DMS 273 (cell line): Measurements from ENCODE around the gene SECTM1.
"Not testable (repeated sequence)": the region's sequence is repeated elsewhere in the genome, so short reads cannot be mapped to it uniquely, and the experiment has no call there.

Experiments used
- DNase-seq: peaks from one replicate; lab custom pipeline; 2025; ENCODE audit not compliant: unreplicated experiment; lab: John Stamatoyannopoulos, UW

SECTM1 gene

DNA sequence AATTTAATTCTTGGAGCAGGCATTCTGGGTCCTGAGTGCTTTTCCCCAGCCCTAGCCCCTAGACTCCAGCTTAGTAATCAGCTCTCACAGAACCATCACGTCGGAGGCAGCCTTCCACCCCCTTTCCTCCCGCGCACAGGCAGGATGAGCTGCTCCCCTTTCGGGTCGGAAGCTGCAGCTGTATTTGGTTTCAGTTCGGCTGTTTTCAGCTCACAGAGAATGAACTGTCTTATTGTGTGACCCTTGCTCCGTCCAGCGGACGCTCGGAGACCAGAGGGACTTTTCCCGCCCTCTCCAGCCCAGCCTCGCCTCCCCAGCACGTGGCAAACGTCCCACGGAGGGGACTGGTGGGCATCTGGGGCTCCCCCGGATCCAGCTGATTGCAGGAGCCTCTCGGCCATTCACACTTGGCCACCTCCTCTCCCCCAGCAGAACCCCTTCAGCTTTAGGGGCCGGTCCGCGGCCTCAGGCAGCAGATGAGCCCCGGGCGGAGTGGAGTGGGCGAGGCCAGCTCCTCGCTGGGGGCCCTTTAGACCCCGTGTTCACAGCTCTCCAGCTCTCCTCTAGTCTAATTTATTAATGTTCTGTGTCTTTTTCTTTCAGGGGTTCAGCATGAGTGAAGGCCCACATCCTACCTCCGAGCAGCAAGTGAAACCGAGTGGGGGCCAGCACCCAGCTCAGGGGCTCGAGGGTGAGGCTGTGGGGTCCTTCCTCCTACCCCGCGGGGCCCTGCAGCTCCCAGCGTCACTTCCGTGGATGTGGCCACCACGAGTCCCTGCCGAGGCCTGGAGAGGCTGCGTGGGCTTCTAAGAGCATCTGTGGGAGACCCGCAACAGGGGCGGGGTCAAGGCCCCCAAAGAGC lies 37.1 kb upstream of the SECTM1 start:
- DNase-seq, result no peak

DNA sequence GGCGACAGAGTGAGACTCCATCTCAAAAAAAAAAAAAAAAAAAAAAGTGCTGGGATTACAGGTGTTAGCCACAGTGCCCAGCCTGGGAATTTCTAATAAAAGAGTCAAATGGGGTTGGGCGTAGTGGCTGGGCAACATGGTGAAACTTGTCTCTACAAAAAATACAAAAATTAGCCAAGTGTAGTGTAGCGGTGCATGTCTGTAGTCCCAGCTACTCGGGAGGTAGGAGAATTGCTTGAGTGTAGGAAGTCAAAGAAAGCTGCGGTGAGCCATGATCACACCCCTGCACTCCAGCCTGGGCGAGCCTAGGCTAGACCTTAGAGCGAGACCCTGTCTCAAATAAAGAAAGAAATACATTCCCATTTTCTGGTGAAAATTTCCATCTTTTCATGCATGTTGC lies 35.6 kb upstream of the SECTM1 start:
- DNase-seq, result no peak

DNA sequence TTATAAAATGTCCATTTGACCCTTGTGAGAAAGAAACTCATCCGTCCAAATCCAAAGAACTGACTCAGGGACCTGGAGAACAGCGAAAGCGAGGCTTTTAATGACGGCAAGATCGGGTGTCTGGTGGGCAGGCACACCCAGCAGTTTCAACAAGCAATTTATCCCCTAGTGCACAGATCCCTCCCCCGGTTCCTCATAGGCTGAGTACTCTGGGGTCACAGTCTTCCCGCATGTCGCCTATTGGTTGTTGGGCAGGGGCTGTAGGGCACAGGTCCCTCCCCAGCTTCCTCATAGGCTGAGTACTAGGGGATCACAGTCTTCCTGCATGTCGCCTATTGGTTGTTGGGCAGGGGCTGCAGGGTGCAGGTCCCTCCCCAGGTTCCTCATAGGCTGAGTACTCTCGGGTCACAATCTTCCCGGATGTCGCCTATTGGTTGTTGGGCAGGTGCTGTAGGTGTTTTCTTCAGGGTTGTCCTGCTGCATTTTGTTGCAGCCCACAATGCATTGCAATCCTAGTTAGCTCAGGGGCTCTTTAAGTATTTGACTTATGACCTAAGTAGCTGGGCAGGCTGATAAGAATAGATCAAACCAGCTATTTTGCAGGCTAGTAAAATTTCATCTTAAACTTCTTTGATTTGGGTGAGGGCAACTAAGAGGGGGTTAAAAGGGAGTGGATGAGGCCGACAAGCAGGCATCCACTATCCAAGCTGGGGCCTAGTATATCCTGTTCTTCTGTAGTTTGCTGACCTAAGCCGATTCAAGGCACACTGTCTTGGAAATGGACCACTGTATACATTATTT lies 34.4 kb upstream of the SECTM1 start:
- DNase-seq, result peak; percentile 55

DNA sequence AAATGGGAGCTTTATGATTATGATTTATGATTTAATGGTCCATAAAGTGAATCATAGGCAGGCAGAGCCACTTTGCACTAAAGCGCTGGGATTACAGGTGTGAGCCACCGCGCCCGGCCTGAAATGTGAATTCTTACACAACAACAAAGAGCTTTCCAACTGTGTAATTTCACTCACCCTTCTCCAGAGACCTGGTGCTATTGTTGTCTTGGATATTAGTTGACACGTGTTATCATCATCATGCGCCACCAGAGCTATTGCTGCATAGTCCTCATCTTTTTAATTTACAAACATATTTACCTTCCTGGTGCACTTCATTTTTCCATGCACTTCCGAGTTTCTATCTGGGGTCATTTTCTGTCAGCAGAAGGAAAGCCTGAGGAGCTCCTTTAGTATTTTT lies 33.2 kb upstream of the SECTM1 start:
- DNase-seq, result no peak

DNA sequence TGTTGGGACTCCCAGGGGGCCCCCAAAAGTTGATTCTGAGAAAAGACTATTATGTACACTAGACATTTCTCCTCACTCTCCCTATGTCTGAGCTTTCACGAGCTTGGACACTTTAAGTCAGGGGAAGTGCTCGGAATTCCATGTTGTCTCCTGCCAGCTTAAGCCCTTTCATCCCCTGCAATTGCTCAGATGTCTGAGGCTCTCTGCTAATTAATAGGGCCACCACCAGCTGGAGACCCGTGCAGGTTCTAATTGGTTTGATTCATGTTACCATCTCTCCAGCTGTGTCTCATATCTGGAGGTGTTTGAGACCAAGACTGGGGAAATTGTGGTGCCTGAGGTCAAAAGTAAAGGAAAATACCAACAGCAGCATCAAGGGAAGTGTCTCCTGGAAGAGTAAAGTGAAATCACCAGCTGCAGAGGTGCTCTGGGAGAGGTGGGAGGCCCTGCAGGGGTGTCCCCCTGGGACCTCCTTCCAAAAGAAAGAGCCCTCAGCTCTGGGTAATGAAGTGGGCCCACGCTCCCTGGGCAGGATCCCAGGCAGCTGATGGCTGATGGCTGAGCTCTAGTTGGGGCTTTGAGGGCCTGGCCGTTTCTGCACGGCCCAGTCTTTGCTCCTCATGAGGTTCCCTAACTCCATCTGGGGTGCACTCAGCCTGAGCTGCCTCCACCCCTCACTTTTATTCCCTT lies 32.2 kb upstream of the SECTM1 start:
- DNase-seq, result peak; percentile 30

DNA sequence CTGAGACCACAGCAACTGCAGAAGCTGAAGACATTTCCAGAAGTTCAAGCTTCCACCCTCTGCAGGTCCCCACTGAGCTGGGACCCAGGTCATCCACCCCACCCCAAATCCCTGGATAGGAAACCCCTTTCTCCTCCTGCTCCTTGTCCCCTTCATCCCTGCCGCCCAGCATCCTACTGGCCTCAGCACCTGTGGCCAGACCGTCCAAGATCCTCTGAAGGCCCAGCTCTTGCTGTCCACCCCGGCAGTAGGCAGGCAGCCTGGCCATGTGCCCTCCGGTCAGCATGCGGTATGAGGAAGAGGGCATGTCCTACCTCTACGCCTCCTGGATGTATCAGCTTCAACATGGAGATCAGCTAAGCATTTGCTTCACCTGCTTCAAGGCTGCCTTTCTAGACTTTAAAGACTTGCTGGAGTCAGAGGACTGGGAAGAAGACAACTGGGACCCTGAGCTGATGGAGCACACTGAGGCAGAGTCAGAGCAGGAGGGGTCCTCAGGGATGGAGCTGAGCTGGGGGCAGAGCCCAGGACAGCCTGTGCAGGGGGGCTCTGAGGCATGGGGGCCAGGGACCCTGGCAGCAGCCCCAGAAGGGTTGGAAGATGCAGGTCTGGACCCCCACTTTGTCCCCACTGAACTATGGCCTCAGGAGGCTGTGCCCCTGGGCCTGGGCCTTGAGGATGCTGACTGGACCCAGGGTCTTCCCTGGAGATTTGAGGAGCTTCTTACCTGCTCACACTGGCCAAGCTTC lies 28.5 kb upstream of the SECTM1 start:
- no peak for DNase-seq

DNA sequence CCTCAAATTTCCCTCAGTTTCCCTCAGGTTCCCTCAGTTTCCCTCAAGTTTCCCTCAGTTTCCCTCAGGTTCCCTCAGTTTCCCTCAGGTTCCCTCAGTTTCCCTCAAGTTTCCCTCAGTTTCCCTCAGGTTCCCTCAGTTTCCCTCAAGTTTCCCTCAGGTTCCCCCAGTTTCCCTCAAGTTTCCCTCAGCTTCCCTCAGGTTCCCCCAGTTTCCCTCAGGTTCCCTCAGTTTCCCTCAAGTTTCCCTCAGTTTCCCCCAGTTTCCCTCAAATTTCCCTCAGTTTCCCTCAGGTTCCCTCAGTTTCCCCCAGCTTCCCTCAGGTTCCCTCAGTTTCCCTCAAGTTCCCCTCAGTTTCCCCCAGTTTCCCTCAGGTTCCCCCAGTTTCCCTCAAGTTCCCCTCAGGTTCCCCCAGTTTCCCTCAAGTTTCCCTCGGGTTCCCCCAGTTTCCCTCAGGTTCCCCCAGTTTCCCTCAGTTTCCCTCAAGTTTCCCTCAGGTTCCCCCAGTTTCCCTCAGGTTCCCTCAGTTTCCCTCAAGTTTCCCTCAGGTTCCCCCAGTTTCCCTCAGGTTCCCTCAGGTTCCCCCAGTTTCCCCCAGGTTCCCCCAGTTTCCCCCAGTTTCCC lies 26.0 kb upstream of the SECTM1 start:
- not testable (repeated sequence) for DNase-seq

DNA sequence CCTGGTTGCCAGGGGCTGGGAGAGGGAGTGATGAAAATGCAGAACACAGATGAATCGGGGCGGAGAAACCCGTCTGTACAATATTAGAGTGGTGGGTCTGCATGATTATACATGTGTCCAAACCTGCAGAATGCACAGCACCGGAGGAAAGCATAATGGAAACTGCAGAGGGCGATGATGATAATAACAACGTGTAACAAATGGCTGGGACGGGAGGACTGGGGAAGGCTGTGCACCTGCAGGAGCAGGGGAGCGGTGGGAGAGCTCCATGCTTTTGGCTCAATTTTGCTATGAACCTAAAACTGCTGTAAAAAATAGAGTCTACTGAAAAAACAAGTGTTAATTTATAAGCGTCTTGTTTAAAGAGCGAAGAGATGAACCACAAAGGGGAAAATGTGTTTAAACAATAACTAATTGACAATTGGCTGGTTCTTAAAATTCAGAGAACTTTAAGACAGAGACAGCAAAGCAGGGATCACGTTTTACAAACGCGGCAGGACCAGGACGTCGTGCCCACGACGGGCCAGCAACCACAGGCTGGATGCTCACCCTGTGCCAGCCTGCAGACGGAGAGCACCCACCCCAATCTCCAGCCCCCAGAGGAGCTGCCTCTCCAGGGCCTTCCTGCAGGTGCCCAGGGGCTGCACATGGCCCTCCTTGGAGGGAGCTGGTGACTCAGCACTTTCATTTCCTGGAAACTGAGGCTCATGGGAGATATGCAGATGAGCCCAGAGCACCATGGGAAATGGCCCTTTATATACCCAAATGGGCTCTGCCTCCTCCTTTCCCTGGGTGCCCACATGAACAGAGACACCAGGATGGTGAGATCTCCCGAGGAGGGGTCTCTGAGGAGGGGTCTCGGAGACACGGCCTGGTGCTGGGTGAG lies 25.1 kb upstream of the SECTM1 start, which contains the start of gene TEX19:
TSS of gene TEX19 (plus strand) at position 783 of the 886 bp plus-strand sequence. CDS start 2,904 bp downstream, outside the sequence.
- peak; percentile 70 for DNase-seq

DNA sequence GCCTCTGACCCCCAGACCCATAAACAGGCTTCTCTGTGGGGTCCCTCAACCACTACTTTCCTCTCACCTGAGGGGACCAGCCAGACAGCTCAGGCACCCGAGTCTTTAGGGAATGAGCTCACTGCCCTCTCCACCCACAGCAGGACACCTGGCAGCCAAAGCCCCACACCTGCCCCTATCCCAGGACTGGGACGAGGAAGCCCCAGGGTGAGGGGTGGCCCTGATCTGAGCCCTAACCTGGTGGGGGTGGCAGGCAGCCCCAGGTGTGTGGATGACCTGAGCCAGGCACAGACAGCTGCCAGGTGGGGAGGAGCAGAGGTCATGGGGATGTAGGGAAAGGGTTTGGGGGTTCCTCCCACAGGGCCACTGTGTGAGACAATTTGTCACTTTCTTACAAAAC lies 23.8 kb upstream of the SECTM1 start:
- DNase-seq, result no peak

DNA sequence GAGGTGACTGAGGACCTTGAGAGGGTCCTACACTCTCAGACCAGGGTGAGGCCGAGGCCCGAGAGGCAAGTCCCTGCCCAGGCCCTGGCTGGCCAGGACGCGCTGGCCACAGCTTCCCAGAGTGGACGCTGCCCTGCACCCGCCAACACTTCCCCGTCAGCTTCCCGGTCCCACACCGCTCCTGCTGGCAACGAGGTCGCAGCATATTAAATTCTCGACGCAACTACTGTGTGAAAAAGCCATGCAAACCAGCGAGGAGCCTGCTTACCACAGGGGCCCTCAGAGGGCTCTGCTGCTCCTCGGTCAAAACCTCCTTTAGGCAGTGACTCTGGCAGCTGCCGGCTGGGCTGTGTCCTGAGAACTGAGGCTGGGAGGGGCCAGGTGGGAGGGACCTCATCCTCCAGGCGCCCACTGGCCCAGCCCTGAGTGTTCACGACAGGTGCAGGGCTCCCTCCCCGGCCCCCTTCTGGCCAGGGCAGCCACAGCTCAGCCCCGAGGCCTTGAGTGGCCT lies 23.3 kb upstream of the SECTM1 start:
- DNase-seq, result peak; percentile 33

DNA sequence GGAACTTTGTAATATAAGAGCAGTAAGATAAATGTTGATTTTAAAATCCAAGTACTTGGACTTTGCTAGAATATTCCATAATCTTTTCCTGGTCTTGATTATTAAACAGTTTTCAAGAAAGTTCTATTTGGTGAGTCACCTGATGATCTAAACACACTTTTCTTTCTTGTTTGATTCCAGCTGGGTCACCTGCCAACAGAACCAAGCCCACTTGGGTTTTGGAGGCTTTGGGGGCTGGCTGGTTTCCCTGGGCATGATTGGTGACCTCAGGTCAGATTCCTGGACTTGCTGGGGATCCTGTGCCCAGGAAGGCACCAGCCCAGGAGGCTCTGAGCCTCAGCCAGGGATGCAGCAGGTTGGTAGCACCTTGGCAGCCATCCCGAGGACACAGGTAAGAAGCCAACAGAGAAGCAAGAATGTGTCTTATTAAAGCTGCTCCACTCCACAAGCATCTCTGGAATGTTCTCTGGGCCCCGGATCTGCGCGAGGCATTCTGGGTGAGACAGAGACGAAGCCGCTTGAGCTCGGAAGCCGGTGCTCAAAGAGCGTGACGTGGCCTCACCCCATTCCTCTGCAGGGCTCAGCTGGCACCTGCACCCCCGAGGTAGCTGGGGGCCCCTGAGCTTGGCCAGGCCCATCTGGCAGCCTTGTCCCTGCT lies 22.3 kb upstream of the SECTM1 start:
- DNase-seq, result no peak

DNA sequence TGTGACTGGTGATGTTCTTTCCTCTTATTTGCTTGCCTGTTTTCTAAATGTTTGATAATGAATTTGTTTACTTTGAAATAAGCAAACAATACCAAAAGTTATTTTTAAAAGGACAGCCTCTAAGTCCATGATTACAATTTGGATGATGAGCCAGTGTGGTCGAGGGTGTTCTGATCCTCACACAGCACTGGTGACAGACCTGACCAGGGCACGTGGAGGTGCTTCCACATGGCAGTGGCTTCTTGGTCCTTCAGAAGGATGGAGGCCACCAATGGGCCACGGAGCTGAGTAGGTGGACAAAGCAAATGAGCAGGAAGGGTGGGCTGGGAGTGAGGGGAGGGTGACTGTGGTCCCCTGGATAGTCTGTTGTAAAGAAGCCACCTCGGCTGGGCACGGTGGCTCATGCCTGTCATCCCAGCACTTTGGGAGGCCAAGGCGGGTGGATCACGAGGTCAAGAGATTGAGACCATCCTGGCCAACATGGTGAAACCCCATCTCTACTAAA lies 21.3 kb upstream of the SECTM1 start:
- DNase-seq, result no peak

DNA sequence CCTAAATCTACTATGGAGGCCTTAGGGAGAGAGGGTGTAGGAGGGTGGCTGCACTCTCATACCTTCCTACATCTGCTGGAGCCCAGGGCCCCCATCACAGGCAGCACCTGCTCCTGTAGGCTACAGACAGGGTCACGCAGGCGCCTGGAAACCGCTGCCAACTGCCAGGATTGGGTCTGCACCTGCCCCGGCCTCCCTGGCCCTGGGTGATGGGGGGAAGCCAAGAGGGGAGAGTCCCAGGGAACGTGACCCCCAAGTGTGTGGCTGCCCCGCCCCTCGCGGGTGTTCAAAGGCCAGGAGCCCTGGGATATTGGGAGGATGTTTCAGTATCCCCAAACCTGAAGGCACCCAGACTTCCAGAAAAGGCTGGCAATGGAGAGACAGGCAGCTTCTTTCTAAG lies 19.9 kb upstream of the SECTM1 start:
- DNase-seq, result no peak

DNA sequence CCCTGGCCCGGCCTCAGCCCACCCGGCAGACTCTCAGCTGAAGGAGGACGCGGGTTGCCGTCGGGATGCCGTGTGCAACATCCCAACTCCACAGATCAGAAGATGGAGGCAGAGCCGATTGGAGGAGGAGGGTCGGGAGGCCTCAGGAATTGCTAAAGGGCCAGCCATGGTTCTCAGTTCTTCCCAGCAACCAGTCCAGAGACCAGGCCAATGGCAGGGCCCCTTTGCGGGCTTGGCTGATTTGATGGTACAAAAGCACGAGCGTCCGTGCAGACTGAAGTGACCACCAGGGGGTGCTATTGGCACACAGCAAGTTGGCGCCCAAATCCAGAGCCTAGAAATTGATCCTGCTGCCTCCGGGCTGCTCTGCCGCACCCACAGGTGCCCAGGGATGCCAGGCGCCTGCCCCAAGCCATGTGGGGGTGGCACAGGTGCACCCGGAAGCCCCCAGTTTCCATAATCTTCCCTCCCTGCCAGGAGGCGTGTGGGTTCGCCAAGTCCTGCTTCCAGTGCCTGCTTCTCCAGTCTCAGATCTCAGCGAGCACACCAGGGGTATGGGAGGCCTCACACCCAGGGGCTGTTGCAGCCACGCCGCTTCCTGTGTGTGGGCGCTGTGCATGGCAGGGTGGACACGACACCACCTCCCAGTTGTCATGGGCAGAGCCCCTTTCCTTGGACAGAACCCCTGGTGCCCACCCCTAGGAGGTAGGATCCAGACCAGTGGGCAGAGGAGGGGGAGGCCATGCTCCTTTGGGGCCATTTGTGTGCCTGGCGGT lies 18.3 kb upstream of the SECTM1 start:
- peak; percentile 97 for DNase-seq

DNA sequence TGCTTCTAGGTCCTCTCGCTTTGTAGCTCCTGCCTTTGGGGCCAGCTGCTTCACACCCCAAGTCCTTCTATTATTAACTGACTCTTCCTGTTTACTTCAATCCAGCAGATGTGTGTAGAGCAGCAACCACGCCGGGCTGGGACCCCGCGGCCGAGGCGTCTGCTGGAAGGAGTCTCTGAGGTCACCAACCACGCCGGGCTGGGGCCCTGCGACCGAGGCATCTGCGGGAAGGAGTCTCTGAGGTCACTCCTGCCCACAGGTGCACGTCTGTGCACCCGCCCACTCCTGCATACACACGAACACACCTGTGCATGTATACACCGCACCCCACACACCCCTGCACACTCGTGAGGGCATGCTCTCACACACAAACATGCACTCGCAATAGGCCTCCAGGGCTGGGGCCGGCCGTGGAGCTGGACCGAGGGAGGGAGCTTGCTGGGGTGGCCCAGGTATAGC lies 17.7 kb upstream of the SECTM1 start:
- DNase-seq, result no peak

DNA sequence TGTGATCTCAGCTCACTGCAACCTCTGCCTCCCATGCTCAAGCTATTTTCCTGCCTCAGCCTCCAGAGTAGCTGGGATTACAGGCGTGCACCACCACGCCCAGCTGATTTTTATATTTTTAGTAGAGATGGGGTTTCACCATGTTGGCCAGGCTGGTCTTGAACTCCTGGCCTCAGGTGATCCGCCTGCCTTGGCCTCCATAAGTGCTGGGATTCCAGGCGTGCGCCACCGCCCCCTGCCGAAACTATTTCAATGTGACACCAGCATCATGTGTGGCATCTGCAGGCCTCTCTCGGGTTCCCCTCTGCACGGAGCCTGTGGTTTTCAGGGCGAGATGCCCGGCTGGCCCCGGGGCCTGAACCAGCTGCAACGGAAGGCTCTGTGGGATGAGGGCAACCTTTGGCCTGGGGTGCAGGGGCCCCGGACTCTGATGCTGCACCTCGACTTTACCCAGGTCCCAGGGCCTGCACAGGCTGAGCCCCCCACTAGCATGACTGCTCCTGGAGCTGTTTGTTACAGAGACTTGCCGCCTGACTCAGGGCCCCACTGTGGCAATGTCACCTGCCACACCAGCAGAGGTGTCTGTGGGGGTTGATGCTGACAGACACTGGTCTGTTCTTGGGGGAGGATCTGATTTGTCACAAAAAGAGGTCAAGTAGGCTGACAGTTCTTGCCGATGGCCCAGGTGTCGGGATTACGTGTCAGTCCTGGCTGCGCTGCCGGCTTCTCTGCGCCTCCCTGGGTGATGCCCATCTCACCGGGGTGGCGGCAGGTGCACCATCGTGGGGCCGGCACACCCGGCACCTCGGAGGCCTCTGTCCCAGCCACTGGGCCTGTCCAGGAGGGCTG lies 16.8 kb upstream of the SECTM1 start:
- peak; percentile 66 for DNase-seq

DNA sequence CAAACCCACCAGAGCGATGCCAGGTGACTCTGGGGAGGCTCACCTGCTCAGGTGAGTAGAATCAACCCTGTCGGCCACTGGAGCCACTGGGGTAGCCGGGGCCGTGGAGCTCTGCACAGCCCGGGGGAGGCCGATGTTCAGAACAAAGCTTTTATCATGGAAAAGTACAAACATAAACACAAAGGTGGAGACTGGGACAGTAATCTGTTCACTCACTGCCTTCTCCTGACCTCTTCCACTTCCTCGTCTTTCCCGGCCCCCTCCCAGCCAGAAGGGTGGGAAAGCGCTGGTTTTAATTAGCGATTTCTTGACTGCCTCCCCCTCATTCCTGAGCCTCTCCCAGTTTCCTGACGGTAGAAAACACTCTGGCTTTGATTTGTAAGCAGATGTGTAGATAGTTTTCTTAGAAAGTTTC lies 15.7 kb upstream of the SECTM1 start:
- no peak for DNase-seq
